Mesendoderm (in vitro differentiated cells): ENCODE data around the gene CENPV.

ENCODE experiments used
- DNase-seq: peaks from one replicate; pipeline ENCODE4 v3.0.0; 2013
- H2AK5ac ChIP-seq: 2 replicates; pipeline ENCODE4 v1.6.1; 2013; ENCODE audit warnings: low read length, inconsistent platforms
- H2BK120ac ChIP-seq: 2 replicates; pipeline ENCODE4 v1.6.1; 2013; ENCODE audit warnings: low read depth, mild to moderate bottlenecking, low read length, moderate library complexity, mixed read lengths
- H2BK15ac ChIP-seq: replicated peaks from 2 replicates; pipeline ENCODE4 v1.6.1; 2013; ENCODE audit warnings: low read depth, mild to moderate bottlenecking, moderate library complexity
- H2BK5ac ChIP-seq: 2 replicates; pipeline ENCODE4 v1.6.1; 2013; ENCODE audit warnings: low read length, inconsistent platforms
- H3K18ac ChIP-seq: 2 replicates; pipeline ENCODE4 v1.6.1; 2013; ENCODE audit warnings: mild to moderate bottlenecking, low read length, mixed read lengths
- H3K23ac ChIP-seq: one replicate; pipeline ENCODE4 v1.6.1; 2013; ENCODE audit warnings: low read length
- H3K27ac ChIP-seq: 2 replicates; pipeline ENCODE4 v1.5.1; 2013; ENCODE audit warnings: low read depth, mild to moderate bottlenecking, inconsistent platforms, low read length, moderate library complexity
- H3K27me3 ChIP-seq: 2 replicates; pipeline ENCODE4 v1.6.1; 2013; ENCODE audit warnings: low read length, control low read depth, mild to moderate bottlenecking, inconsistent platforms; ENCODE audit not compliant: insufficient read depth, poor library complexity
- H3K36me3 ChIP-seq: 2 replicates; pipeline ENCODE4 v1.6.1; 2013; ENCODE audit warnings: low read length, inconsistent platforms; ENCODE audit not compliant: control insufficient read depth, insufficient read depth
- H3K4ac ChIP-seq: one replicate; pipeline ENCODE4 v1.6.1; 2013; ENCODE audit warnings: low read depth, mild to moderate bottlenecking, low read length, moderate library complexity
- H3K4me1 ChIP-seq: 2 replicates; pipeline ENCODE4 v1.6.1; 2013; ENCODE audit warnings: low read depth, low read length, inconsistent platforms; ENCODE audit not compliant: control insufficient read depth
- H3K4me2 ChIP-seq: 2 replicates; pipeline ENCODE4 v1.6.1; 2013; ENCODE audit warnings: low read length
- H3K4me3 ChIP-seq: 2 replicates; pipeline ENCODE4 v1.5.1; 2013; ENCODE audit warnings: mild to moderate bottlenecking, low read length
- H3K56ac ChIP-seq: one replicate; pipeline ENCODE4 v1.6.1; 2013; ENCODE audit warnings: low read length
- H3K79me1 ChIP-seq: 2 replicates; pipeline ENCODE4 v1.6.1; 2013; ENCODE audit warnings: low read length, inconsistent platforms
- H3K79me2 ChIP-seq: 2 replicates; pipeline ENCODE4 v1.6.1; 2013; ENCODE audit warnings: mild to moderate bottlenecking, low read length; ENCODE audit not compliant: control insufficient read depth, insufficient read depth
- H3K9ac ChIP-seq: 2 replicates; pipeline ENCODE4 v1.6.1; 2013; ENCODE audit warnings: low read length, inconsistent platforms
- H4K5ac ChIP-seq: one replicate; pipeline ENCODE4 v1.6.1; 2013; ENCODE audit warnings: low read length
- H4K8ac ChIP-seq: one replicate; pipeline ENCODE4 v1.6.1; 2013; ENCODE audit warnings: low read depth, mild to moderate bottlenecking, control low read depth, low read length, moderate library complexity
- WGBS: extraction: QIAGEN DNeasy Blood & Tissue Kit; methylation state at CpG from one replicate; pipeline ENCODE4 v1.1.7; 2013; ENCODE audit warnings: low lambda C conversion rate, missing lambda C conversion rate; ENCODE audit not compliant: insufficient coverage; ENCODE audit errors: extremely low coverage; 5-methylcytosine and 5-hydroxymethylcytosine counted together

The CENPV gene

GRCh38 chr17:16346721-16347271 is 6.5 kb downstream of the CENPV start:
- Histone ChIP-seq H3K36me3 (peaks cover 10% of the 10 kb centered on the region), H2BK120ac (no peak overlapping the region), H2AK5ac (no peak overlapping the region), H3K27ac (no peak overlapping the region), H3K79me2 (peaks cover 4% of the 10 kb centered on the region), H3K4me3 (no peak overlapping the region), H3K4me2 (no peak overlapping the region), H3K9ac (no peak overlapping the region), H3K23ac (no peak overlapping the region), H3K18ac (no peak overlapping the region), H3K56ac (no peak overlapping the region), H2BK5ac (no peak overlapping the region), H3K79me1 (peaks cover 2% of the 10 kb centered on the region), H4K5ac (no peak overlapping the region), H3K4ac (no peak overlapping the region), H3K4me1 (no peaks in the 10 kb centered on the region), H4K8ac (no peak overlapping the region), H3K27me3 (no peaks in the 10 kb centered on the region), H2BK15ac (no peak overlapping the region)
- no peak for DNase-seq
- no CpG with 5 or more reads among the region's 6 CpGs for WGBS

DNA sequence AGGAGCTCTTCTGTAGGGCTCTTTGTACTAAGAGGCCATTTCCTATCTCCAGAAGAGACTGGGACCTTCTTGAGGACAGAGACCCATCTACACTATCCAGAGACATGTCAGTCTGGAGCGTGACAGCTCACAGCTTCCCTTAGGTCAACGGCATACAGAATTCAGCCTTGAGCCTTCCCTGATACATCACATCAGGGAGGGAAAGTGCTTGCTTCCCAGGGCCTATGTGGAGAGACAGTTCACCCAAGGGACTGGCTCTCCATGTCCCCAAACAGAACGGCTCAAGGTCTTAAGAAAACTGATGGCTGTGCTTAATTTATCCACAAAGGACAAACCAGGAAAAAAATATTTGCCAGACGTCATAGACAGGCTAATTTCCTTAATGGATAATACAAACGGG is 7.7 kb downstream of the CENPV start:
- Histone ChIP-seq H2BK15ac (no peak overlapping the region), H3K23ac (no peak overlapping the region), H2BK120ac (no peak overlapping the region), H3K79me1 (peaks cover 2% of the 10 kb centered on the region), H3K27ac (no peak overlapping the region), H3K27me3 (no peaks in the 10 kb centered on the region), H3K4ac (no peak overlapping the region), H3K56ac (no peak overlapping the region), H3K4me1 (no peaks in the 10 kb centered on the region), H3K18ac (no peak overlapping the region), H3K36me3 (peaks cover 10% of the 10 kb centered on the region), H3K9ac (no peak overlapping the region), H4K5ac (no peak overlapping the region), H3K4me3 (no peak overlapping the region), H3K79me2 (peaks cover 2% of the 10 kb centered on the region), H4K8ac (no peak overlapping the region), H3K4me2 (no peak overlapping the region), H2AK5ac (no peak overlapping the region), H2BK5ac (no peak overlapping the region)
- WGBS: no CpG with 5 or more reads among the region's 5 CpGs
- no peak for DNase-seq

- Histone ChIP-seq H3K4me3 (no peak overlapping the region), H3K79me1 (no peaks in the 10 kb centered on the region), H3K23ac (no peak overlapping the region), H2BK5ac (no peak overlapping the region), H3K9ac (no peak overlapping the region), H3K18ac (no peak overlapping the region), H3K79me2 (no peaks in the 10 kb centered on the region), H3K27me3 (no peaks in the 10 kb centered on the region), H3K4ac (no peak overlapping the region), H2BK15ac (no peak overlapping the region), H4K5ac (no peak overlapping the region), H2AK5ac (no peak overlapping the region), H3K56ac (no peak overlapping the region), H3K4me1 (no peaks in the 10 kb centered on the region), H3K4me2 (no peak overlapping the region), H3K36me3 (peaks cover 5% of the 10 kb centered on the region), H4K8ac (no peak overlapping the region), H2BK120ac (no peak overlapping the region), H3K27ac (no peak overlapping the region)
- DNase-seq: no peak
- no CpG with 5 or more reads among the region's 3 CpGs for WGBS
Observed at GRCh38 chr17:16343569-16343968, 9.7 kb downstream of the CENPV start.

- no peak for DNase-seq
- H3K36me3 ChIP-seq: peaks cover 3% of the 10 kb centered on the region
Observed at GRCh38 chr17:16342979-16343378, 10.3 kb downstream of the CENPV start.

GRCh38 chr17:16339959-16340358 is 13.3 kb downstream of the CENPV start:
- Histone ChIP-seq H3K4me3 (no peak overlapping the region), H2BK15ac (no peak overlapping the region), H3K18ac (no peak overlapping the region), H3K4ac (no peak overlapping the region), H3K36me3 (peaks cover 3% of the 10 kb centered on the region), H4K5ac (no peak overlapping the region), H3K79me2 (no peaks in the 10 kb centered on the region), H3K9ac (no peak overlapping the region), H2BK120ac (no peak overlapping the region), H2BK5ac (no peak overlapping the region), H3K79me1 (no peaks in the 10 kb centered on the region), H3K23ac (no peak overlapping the region), H2AK5ac (no peak overlapping the region), H3K4me1 (no peaks in the 10 kb centered on the region), H3K56ac (no peak overlapping the region), H3K4me2 (no peak overlapping the region), H4K8ac (no peak overlapping the region), H3K27ac (no peak overlapping the region), H3K27me3 (no peaks in the 10 kb centered on the region)
- WGBS: no CpG with 5 or more reads among the region's 1 CpG
- no peak for DNase-seq

More at GRCh38 chr17:16342979-16343378, 10.3 kb downstream of the CENPV start:
- Histone ChIP-seq H4K8ac (no peak overlapping the region), H3K18ac (no peak overlapping the region), H2BK15ac (no peak overlapping the region), H2BK120ac (no peak overlapping the region), H3K9ac (no peak overlapping the region), H3K4ac (no peak overlapping the region), H3K23ac (no peak overlapping the region), H3K4me3 (no peak overlapping the region), H3K27me3 (no peaks in the 10 kb centered on the region), H2BK5ac (no peak overlapping the region), H3K4me1 (no peaks in the 10 kb centered on the region), H3K4me2 (no peak overlapping the region), H3K79me1 (no peaks in the 10 kb centered on the region), H3K56ac (no peak overlapping the region), H3K27ac (no peak overlapping the region), H2AK5ac (no peak overlapping the region), H4K5ac (no peak overlapping the region), H3K79me2 (no peaks in the 10 kb centered on the region)
- no CpG with 5 or more reads among the region's 4 CpGs for WGBS

DNA sequence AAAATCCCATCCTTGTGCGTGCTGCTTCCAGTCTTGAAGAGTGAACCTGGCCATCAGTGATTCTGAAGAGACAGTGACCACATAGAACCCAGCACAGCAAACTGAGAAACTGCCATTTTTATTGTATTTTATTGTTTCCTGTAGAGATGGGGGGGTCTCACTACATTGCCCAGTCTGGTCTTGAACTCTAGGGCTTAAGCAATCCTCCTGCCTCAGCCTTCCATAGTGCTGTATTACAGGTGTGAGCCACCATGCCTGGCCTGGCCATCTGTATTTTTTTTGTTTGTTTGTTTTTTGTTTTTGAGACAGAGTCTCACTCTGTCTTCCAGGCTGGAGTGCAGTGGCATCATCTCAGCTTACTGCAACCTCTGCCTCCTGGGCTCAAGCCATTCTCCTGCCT is 13.9 kb downstream of the CENPV start:
- no peak overlapping the region for H2BK15ac ChIP-seq
- no peak overlapping the region for H2AK5ac ChIP-seq
- H3K79me2 ChIP-seq: no peaks in the 10 kb centered on the region
- H3K36me3 ChIP-seq: peaks cover 3% of the 10 kb centered on the region
- no peak overlapping the region for H2BK5ac ChIP-seq
- WGBS: no CpG with 5 or more reads among the region's 1 CpG
- H3K27me3 ChIP-seq: no peaks in the 10 kb centered on the region
- H3K4me1 ChIP-seq: no peaks in the 10 kb centered on the region
- no peak overlapping the region for H3K9ac ChIP-seq
- no peak overlapping the region for H3K27ac ChIP-seq
- no peak overlapping the region for H3K4me3 ChIP-seq
- no peak overlapping the region for H3K18ac ChIP-seq
- H3K4me2 ChIP-seq: no peak overlapping the region
- H4K5ac ChIP-seq: no peak overlapping the region
- DNase-seq: no peak
- H4K8ac ChIP-seq: no peak overlapping the region
- no peak overlapping the region for H3K56ac ChIP-seq
- H3K23ac ChIP-seq: no peak overlapping the region
- no peaks in the 10 kb centered on the region for H3K79me1 ChIP-seq
- H3K4ac ChIP-seq: no peak overlapping the region
- no peak overlapping the region for H2BK120ac ChIP-seq
